PC-9 (cell line): ENCODE results near the gene U2AF1. TPM values are rescaled to one million over a fixed set of nuclear protein-coding genes. Genes with fewer than 3 reads are reported as not detected.
"Not testable (repeated sequence)": the region's sequence is repeated elsewhere in the genome, so short reads cannot be mapped to it uniquely, and the experiment has no call there.

Source experiments
- BruUV-seq: library from RNA; stranded (reverse); fragments of 400-500 nt; replicated peaks from 2 replicates; lab custom pipeline; 2021; lab: Mats Ljungman, UMichigan
- CTCF ChIA-PET: fragments of 300-600 bp; sonication (Branson Sonifier 250); formaldehyde crosslinking; loops from one replicate; lab custom pipeline; 2022; ENCODE audit warnings: antibody characterized with exemption; lab: Charles Lee
- POLR2A ChIA-PET: fragments of 300-600 bp; sonication (Branson Sonifier 250); formaldehyde crosslinking; loops from one replicate; lab custom pipeline; 2022; ENCODE audit warnings: antibody characterized with exemption; ENCODE audit not compliant: unreplicated experiment; lab: Charles Lee
- DNase-seq, 2 experiments: peaks; one replicate each; pipeline versions ENCODE4 v3.0.0 to v3.0.0-alpha.2; 2015 to 2022; ENCODE audit warnings: mixed read lengths in 1 of 2
- H2AFZ ChIP-seq: fragments of 200-600 bp; sonication (generic); 2 replicates; pipeline ENCODE4 v1.8.1; 2017; ENCODE audit warnings: antibody characterized with exemption
- H3F3A ChIP-seq: fragments of 200-600 bp; sonication (generic); 2 replicates; pipeline ENCODE4 v1.8.1; 2017; ENCODE audit warnings: antibody characterized with exemption, mild to moderate bottlenecking, low read depth; ENCODE audit not compliant: insufficient read depth
- H3K27ac ChIP-seq: fragments of 200-600 bp; sonication (generic); 2 replicates; pipeline ENCODE4 v1.6.1; 2016; ENCODE audit warnings: mixed run types
- H3K27me3 ChIP-seq: fragments of 200-600 bp; sonication (generic); 2 replicates; pipeline ENCODE4 v1.6.1; 2016; ENCODE audit warnings: low read depth, mixed run types; ENCODE audit not compliant: insufficient read depth
- H3K36me3 ChIP-seq: fragments of 200-600 bp; sonication (generic); 2 replicates; pipeline ENCODE4 v1.6.1; 2016; ENCODE audit warnings: low read depth, mixed run types
- H3K4me1 ChIP-seq: fragments of 200-600 bp; sonication (generic); replicated peaks from 2 replicates; pipeline ENCODE4 v1.6.1; 2016; ENCODE audit warnings: mixed run types; ENCODE audit not compliant: insufficient read depth
- H3K4me2 ChIP-seq: fragments of 200-600 bp; sonication (generic); 2 replicates; pipeline ENCODE4 v1.6.1; 2017; ENCODE audit warnings: mixed run types
- H3K4me3 ChIP-seq: fragments of 200-600 bp; sonication (generic); 2 replicates; pipeline ENCODE4 v1.6.1; 2016; ENCODE audit warnings: mixed run types
- H3K79me2 ChIP-seq: fragments of 200-600 bp; sonication (generic); 2 replicates; pipeline ENCODE4 v1.6.1; 2017; ENCODE audit warnings: low read depth, mixed run types
- H3K9me2 ChIP-seq: fragments of 200-600 bp; sonication (generic); 2 replicates; pipeline ENCODE4 v1.8.1; 2017; ENCODE audit warnings: mild to moderate bottlenecking; ENCODE audit not compliant: insufficient read depth
- H3K9me3 ChIP-seq: fragments of 200-600 bp; sonication (generic); 2 replicates; pipeline ENCODE4 v1.8.1; 2016; ENCODE audit warnings: low read depth; ENCODE audit not compliant: insufficient read depth
- H4K20me1 ChIP-seq: fragments of 200-600 bp; sonication (generic); 2 replicates; pipeline ENCODE4 v1.8.1; 2017; ENCODE audit not compliant: insufficient read depth
- intact Hi-C: fragments of 100-400 bp; cut with micrococcal nuclease; formaldehyde crosslinking; loops from one replicate; pipeline ENCODE4 v1.10.0; 2022; ENCODE audit not compliant: unreplicated experiment
- total RNA-seq: library from RNA; stranded (reverse); gene quantifications from 2 replicates; pipeline ENCODE4 v1.2.3, GENCODE V29; 2021

Gene U2AF1
- total RNA-seq, 1 experiment from 2014 or later: 48.8 TPM

GRCh38 chr21:43072742-43073141, 34.6 kb downstream of the U2AF1 start:
- POLR2A ChIA-PET, H3K9me2 ChIP-seq: not testable (repeated sequence)

GRCh38 chr21:43069682-43070081, 37.7 kb downstream of the U2AF1 start:
- H3K27me3 ChIP-seq, CTCF ChIA-PET, H3F3A ChIP-seq, H3K4me3 ChIP-seq, H3K27ac ChIP-seq, H3K9me2 ChIP-seq, H3K9me3 ChIP-seq, POLR2A ChIA-PET, BruUV-seq, DNase-seq, H2AFZ ChIP-seq, H3K4me1 ChIP-seq, H3K4me2 ChIP-seq, intact Hi-C loops, H3K79me2 ChIP-seq, H3K36me3 ChIP-seq, H4K20me1 ChIP-seq: not testable (repeated sequence)

More at GRCh38 chr21:43072742-43073141, 34.6 kb downstream of the U2AF1 start:
- H3K4me1 ChIP-seq, CTCF ChIA-PET, BruUV-seq, DNase-seq, H3K36me3 ChIP-seq, intact Hi-C loops, H3K4me3 ChIP-seq, H3K27me3 ChIP-seq, H3K9me3 ChIP-seq, H3K79me2 ChIP-seq, H2AFZ ChIP-seq, H3F3A ChIP-seq, H4K20me1 ChIP-seq, H3K4me2 ChIP-seq, H3K27ac ChIP-seq: not testable (repeated sequence)

DNA sequence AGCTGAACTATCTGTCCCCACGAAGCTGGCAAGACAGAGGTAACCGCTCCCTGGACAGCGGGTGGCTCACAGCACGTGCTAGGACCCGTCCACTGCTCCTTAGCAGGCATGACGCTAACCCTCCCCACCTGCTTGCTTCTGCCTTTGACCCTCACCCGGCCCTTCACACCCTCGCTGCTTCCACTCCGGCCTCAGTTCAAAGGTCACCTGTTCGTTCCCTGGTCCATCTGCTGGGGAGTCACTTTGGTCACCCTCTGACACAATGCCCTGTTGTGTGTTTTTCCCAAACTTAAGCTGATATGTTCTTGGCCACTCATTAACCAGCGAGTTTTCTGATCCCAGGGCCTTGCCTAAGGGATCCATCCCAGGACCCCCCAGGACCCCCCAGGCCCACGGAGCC, 39.3 kb downstream of the U2AF1 start:
- BruUV-seq, H4K20me1 ChIP-seq, H3K27me3 ChIP-seq, POLR2A ChIA-PET, H2AFZ ChIP-seq, H3K4me2 ChIP-seq, H3K4me3 ChIP-seq, H3K9me2 ChIP-seq, intact Hi-C loops, H3F3A ChIP-seq, H3K79me2 ChIP-seq, H3K9me3 ChIP-seq, H3K36me3 ChIP-seq, H3K4me1 ChIP-seq, CTCF ChIA-PET, H3K27ac ChIP-seq, DNase-seq: not testable (repeated sequence)

DNA sequence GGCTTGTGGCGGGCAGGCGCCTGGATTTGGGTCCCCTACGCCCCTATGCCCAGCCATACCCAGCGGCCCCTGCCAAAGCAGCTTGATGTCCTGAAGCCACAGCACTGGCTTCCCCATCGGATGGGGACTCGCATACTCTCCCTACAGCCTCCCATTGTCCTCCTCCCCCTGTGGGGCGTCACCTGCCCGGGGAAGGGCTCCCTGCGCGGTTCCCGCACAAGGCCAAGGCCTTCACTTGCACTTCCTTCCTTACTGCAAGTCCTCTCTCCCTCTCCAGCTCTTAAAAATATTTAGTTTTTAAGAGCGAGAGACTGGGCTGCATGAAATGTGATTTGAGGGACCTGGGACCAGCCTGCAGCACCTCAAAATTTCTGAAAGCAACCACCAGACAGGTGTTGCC, 40.7 kb downstream of the U2AF1 start:
- H3K27ac ChIP-seq, intact Hi-C loops, H3K9me2 ChIP-seq, H3F3A ChIP-seq, H4K20me1 ChIP-seq, DNase-seq, H3K4me2 ChIP-seq, H3K27me3 ChIP-seq, H3K4me3 ChIP-seq, H3K9me3 ChIP-seq, POLR2A ChIA-PET, H3K36me3 ChIP-seq, CTCF ChIA-PET, H2AFZ ChIP-seq, H3K4me1 ChIP-seq, BruUV-seq, H3K79me2 ChIP-seq: not testable (repeated sequence)

DNA sequence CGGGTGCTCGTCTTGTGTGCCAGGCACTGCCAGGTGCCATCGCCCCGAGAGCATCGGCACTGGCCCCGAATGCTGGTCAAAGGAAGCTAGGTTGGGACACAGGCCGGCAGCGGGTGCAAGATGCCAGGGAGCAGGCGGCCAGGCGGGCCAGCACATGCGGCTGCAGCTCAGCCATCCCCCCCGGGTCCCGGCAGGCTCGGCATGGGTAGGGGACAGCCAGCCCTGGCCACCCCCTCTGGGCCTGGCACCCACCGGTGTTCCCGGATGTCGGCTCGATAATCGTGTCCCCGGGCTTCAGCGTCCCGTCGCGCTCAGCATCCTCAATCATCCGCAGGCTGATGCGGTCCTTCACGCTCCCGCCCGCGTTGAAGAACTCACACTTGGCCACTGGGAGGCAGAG, 41.4 kb downstream of the U2AF1 start:
- H3K4me2 ChIP-seq, DNase-seq, POLR2A ChIA-PET, H3K9me3 ChIP-seq, H3K36me3 ChIP-seq, H3K4me3 ChIP-seq, H3F3A ChIP-seq, CTCF ChIA-PET, H4K20me1 ChIP-seq, H3K79me2 ChIP-seq, H3K9me2 ChIP-seq, H3K4me1 ChIP-seq, intact Hi-C loops, H2AFZ ChIP-seq, BruUV-seq, H3K27ac ChIP-seq, H3K27me3 ChIP-seq: not testable (repeated sequence)

DNA sequence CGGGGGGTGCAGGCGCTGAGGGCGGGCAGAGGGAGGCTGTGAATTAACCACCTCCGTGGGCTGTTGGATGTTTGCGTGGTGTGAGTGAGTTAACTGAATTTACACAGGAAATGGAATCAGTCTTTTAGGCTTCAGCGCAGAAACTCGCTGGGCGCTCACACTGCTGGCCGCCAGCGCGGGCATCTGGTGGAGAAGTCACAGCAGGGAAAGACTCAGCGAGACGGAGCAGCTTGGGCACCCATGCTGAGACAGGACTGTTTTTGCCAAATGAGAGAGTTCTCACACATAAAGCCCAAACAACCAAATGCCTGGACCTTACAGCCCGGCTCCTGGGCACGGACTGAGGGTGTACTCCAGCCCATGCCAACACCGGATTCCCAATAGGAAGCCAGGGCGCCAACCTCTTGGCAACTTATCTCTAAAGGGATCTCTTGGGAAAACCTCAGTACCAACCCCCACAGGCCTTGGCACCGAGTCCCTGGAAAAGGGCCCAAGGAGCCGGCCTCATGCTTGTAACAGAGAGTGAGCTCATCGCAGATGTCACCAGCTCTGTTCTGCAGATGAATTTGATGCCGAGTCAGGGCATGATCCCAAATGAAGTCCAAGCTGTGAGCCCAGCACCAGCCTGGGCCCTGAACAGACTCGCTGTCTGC, 43.0 kb downstream of the U2AF1 start:
- H3F3A ChIP-seq, H3K27ac ChIP-seq, H2AFZ ChIP-seq, H3K79me2 ChIP-seq, CTCF ChIA-PET, intact Hi-C loops, H3K9me2 ChIP-seq, H3K4me3 ChIP-seq, H3K9me3 ChIP-seq, H3K27me3 ChIP-seq, BruUV-seq, POLR2A ChIA-PET, H3K36me3 ChIP-seq, H3K4me2 ChIP-seq, DNase-seq, H4K20me1 ChIP-seq, H3K4me1 ChIP-seq: not testable (repeated sequence)

GRCh38 chr21:43062955-43063664, 44.3 kb downstream of the U2AF1 start:
- H3K9me2 ChIP-seq, POLR2A ChIA-PET, H3K4me1 ChIP-seq, H4K20me1 ChIP-seq, CTCF ChIA-PET, H3F3A ChIP-seq, H3K27ac ChIP-seq, DNase-seq, intact Hi-C loops, H3K9me3 ChIP-seq, H3K4me2 ChIP-seq, H3K27me3 ChIP-seq, BruUV-seq, H2AFZ ChIP-seq, H3K36me3 ChIP-seq, H3K79me2 ChIP-seq, H3K4me3 ChIP-seq: not testable (repeated sequence)
